IPS-18a (cell line): ENCODE data around the gene PARG.
"Not testable (repeated sequence)": the region's sequence is repeated elsewhere in the genome, so short reads cannot be mapped to it uniquely, and the experiment has no call there.

Experiments used
- H3K27ac ChIP-seq: one replicate; pipeline ENCODE4 v1.5.1; 2013; ENCODE audit warnings: low read length
- H3K27me3 ChIP-seq: one replicate; pipeline ENCODE4 v1.6.1; 2013; ENCODE audit warnings: mild to moderate bottlenecking, low read length; ENCODE audit not compliant: control insufficient read depth, insufficient read depth
- H3K36me3 ChIP-seq: one replicate; pipeline ENCODE4 v1.6.1; 2013; ENCODE audit warnings: low read depth, low read length; ENCODE audit not compliant: control insufficient read depth
- H3K4me1 ChIP-seq: one replicate; pipeline ENCODE4 v1.6.1; 2013; ENCODE audit warnings: low read depth, low read length; ENCODE audit not compliant: control insufficient read depth
- H3K4me3 ChIP-seq: one replicate; pipeline ENCODE4 v1.5.1; 2013; ENCODE audit warnings: low read length
- H3K9ac ChIP-seq: one replicate; pipeline ENCODE4 v1.6.1; 2013; ENCODE audit warnings: mild to moderate bottlenecking, low read length, moderate library complexity
- H3K9me3 ChIP-seq: one replicate; pipeline ENCODE4 v1.6.1; 2013; ENCODE audit warnings: low read depth, low read length; ENCODE audit not compliant: control insufficient read depth

The PARG gene

GRCh38 chr10:49817845-49818244, 124.0 kb downstream of the PARG start:
- Histone ChIP-seq H3K9me3 (no peaks in the 10 kb centered on the region), H3K4me1 (no peaks in the 10 kb centered on the region), H3K36me3 (peaks cover 34% of the 10 kb centered on the region), H3K9ac (no peak overlapping the region), H3K27me3 (no peaks in the 10 kb centered on the region), H3K4me3 (no peak overlapping the region), H3K27ac (no peak overlapping the region)

DNA sequence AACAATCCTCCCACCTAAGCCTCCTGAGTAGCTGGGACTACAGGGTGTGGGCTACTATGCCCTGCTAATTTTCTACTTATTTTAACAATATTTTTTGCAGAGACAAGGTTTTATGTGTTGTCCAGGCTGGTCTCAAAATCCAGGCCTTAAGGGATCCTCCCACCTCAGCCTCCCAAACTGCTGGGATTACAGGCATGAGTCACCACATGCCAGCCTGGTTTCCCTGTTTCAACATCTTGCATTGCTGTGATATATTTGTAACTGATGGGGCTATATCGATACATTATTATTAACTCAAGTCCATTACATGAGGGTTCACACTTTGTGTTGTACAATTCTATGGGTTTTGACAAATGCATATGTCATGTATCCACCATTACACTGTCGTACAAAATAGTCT, 137.8 kb downstream of the PARG start:
- Histone ChIP-seq H3K9ac (no peak overlapping the region), H3K27me3 (no peaks in the 10 kb centered on the region), H3K4me1 (no peaks in the 10 kb centered on the region)

DNA sequence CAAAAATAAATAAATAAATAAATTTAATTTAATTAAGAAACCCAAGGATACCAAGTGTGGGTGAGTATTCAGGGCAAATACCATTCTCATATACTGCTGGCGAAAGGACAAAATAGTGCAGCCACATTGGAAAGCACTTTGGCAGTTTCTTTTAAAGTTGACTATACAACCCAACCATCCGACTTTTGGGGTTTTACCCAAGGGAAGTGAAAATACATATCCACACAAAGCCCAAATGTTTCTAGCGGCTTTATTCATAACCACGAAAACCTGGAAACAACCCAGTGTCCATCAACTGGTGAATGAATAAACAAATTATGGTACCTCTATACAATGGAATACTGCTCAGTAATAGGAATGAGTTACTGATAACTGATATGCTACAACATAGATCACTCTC, 143.6 kb downstream of the PARG start:
- H3K9me3 ChIP-seq, result no peaks in the 10 kb centered on the region
- H3K4me3 ChIP-seq, result no peak overlapping the region
- no peaks in the 10 kb centered on the region for H3K36me3 ChIP-seq
- H3K27ac ChIP-seq, result no peak overlapping the region
- no peaks in the 10 kb centered on the region for H3K27me3 ChIP-seq
- H3K4me1 ChIP-seq, result no peaks in the 10 kb centered on the region
- H3K9ac ChIP-seq, result no peak overlapping the region

More for the DNA sequence above, 137.8 kb downstream of the PARG start:
- H3K4me3 ChIP-seq, result no peak overlapping the region
- H3K27ac ChIP-seq, result no peak overlapping the region
- H3K36me3 ChIP-seq, result no peaks in the 10 kb centered on the region
- H3K9me3 ChIP-seq, result peaks cover 6% of the 10 kb centered on the region

GRCh38 chr10:49791100-49791499, 150.7 kb downstream of the PARG start:
- H3K27me3 ChIP-seq, result no peaks in the 10 kb centered on the region
- H3K4me1 ChIP-seq, result no peaks in the 10 kb centered on the region
- no peak overlapping the region for H3K4me3 ChIP-seq
- no peak overlapping the region for H3K9ac ChIP-seq
- no peaks in the 10 kb centered on the region for H3K36me3 ChIP-seq
- H3K27ac ChIP-seq, result no peak overlapping the region
- no peaks in the 10 kb centered on the region for H3K9me3 ChIP-seq

- Histone ChIP-seq H3K27me3 (no peaks in the 10 kb centered on the region), H3K4me3 (no peak overlapping the region), H3K9me3 (no peaks in the 10 kb centered on the region), H3K27ac (no peak overlapping the region), H3K4me1 (peaks cover 5% of the 10 kb centered on the region), H3K9ac (no peak overlapping the region), H3K36me3 (no peaks in the 10 kb centered on the region)
These were observed 157.1 kb downstream of the PARG start for GRCh38 chr10:49784681-49785080.

DNA sequence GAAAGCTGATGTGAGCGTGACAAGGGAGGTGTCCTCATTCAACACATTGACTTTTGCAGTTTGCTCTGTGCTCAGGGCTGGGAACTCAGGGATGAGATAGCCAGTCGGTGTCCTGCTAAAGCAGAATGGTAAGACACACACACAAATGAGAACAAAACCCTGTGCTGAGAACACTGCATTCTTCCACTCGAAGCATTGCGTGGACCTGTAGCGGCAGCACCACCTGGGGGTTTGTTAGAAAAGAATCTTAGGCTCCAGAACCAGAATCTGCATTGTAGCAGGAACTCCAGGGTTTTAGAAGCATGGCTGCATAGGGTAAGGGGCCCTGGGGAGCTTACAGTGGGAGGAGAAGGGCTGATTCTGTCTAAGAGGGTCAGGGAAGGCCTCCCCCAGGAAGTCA, 158.2 kb downstream of the PARG start:
- Histone ChIP-seq H3K4me1 (peaks cover 5% of the 10 kb centered on the region), H3K27me3 (no peaks in the 10 kb centered on the region), H3K4me3 (no peak overlapping the region), H3K9ac (no peak overlapping the region), H3K9me3 (no peaks in the 10 kb centered on the region), H3K36me3 (no peaks in the 10 kb centered on the region), H3K27ac (no peak overlapping the region)

DNA sequence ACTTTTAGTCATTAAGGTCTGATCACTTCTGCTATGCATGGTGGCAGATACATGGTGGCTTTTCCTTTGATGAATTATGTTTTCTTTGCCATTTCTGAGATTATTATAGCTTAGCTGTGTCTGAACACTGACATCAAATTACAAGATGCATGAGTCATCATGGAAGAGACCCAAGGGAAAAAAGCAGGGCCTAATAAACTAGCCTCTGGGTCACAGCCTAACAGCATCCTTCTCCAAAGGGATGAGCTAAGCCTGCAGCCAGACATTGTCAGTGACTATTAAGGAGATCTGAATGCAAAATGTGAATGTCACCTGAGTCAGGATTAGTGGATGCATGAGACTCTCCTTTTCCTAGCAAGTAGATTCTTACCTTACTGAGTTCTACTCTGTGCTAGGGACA, 160.6 kb downstream of the PARG start:
- no peaks in the 10 kb centered on the region for H3K9me3 ChIP-seq
- H3K4me1 ChIP-seq, result peaks cover 5% of the 10 kb centered on the region
- H3K36me3 ChIP-seq, result no peaks in the 10 kb centered on the region
- H3K27ac ChIP-seq, result no peak overlapping the region
- H3K4me3 ChIP-seq, result no peak overlapping the region
- H3K27me3 ChIP-seq, result no peaks in the 10 kb centered on the region
- H3K9ac ChIP-seq, result no peak overlapping the region

GRCh38 chr10:49778197-49778596, 163.6 kb downstream of the PARG start:
- H3K9ac ChIP-seq, result no peak overlapping the region

GRCh38 chr10:49776851-49777250, 165.0 kb downstream of the PARG start:
- Histone ChIP-seq H3K27me3 (no peaks in the 10 kb centered on the region), H3K9me3 (no peaks in the 10 kb centered on the region), H3K4me3 (no peak overlapping the region), H3K9ac (no peak overlapping the region), H3K4me1 (no peaks in the 10 kb centered on the region), H3K27ac (no peak overlapping the region), H3K36me3 (no peaks in the 10 kb centered on the region)

More at GRCh38 chr10:49778197-49778596, 163.6 kb downstream of the PARG start:
- no peaks in the 10 kb centered on the region for H3K9me3 ChIP-seq
- no peaks in the 10 kb centered on the region for H3K27me3 ChIP-seq
- no peaks in the 10 kb centered on the region for H3K36me3 ChIP-seq
- H3K4me1 ChIP-seq, result no peaks in the 10 kb centered on the region
- H3K4me3 ChIP-seq, result no peak overlapping the region
- H3K27ac ChIP-seq, result no peak overlapping the region

- Histone ChIP-seq H3K4me3 (no peak overlapping the region), H3K9ac (no peak overlapping the region), H3K27me3 (no peaks in the 10 kb centered on the region), H3K4me1 (peaks cover 3% of the 10 kb centered on the region), H3K9me3 (no peaks in the 10 kb centered on the region), H3K36me3 (no peaks in the 10 kb centered on the region), H3K27ac (no peak overlapping the region)
These were observed 166.8 kb downstream of the PARG start for GRCh38 chr10:49775014-49775413.

GRCh38 chr10:49772944-49773343, 168.9 kb downstream of the PARG start:
- H3K4me1 ChIP-seq, H3K4me3 ChIP-seq, H3K27me3 ChIP-seq, H3K27ac ChIP-seq, H3K9me3 ChIP-seq, H3K9ac ChIP-seq, H3K36me3 ChIP-seq: not testable (repeated sequence)

DNA sequence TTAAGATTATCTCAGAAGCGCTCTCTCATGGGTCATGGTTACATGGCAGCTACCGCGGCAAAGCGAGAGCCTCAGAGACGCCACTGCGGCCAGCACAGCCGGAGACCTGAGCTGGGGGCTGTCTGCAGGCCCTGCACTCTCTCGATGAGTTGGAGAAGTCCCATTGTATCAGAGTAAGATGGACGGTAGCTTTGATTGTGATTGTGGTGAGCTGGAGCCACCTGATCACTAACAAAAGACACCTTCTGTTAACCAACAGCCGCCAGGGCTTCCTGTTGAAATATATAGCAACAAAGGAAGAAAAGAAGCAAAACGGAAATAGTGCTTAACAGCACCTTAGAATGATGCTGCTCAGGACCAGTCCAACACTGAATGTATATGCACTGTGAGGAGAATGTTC, 170.8 kb downstream of the PARG start:
- H3K9ac ChIP-seq, H3K4me1 ChIP-seq, H3K9me3 ChIP-seq, H3K27me3 ChIP-seq, H3K4me3 ChIP-seq, H3K36me3 ChIP-seq, H3K27ac ChIP-seq: not testable (repeated sequence)
